ENCODE measurements around the gene HOXD3.

DNA sequence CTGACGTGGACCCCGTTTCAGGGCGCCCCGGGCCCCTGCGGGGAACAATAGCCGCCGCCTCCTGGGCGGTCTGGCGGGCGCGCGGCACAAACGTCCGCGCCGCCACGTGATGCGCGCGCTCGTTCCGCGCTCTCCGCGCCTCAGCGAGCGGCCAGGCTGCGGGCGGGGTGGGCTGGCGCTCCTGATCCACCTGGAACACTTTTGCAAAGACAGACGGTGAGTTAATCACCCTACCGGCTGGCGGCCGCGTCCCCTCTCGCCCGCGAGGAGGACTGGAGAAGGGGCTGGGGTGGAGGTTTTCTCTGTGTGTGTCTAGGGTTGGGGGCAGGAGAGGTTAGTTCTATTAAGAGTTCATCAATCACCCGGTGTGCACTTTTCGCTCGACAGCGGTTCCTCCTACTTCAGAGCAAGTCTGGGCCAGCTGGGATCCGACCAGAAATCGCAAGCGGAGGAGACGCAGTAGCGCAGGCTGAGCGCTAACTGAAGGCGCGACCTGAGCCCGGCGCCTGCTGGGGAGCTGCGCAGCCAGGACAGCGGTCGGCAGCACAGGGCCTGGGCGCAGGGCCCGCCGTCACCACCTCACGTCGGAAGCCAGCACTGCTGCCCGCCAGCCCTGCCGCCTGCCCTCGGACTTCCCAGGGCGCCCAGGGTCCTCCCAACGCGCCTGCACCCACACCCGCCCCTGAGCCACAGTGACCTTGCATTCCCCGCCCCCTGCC lies 21.1 kb downstream of the HOXD3 start:
- TF ChIP-seq EZH2 (IDR thresholded peaks at IDR 0.05; ENCODE audit: insufficient read depth, poor library complexity, severe bottlenecking): no peak
- no peak for TF ChIP-seq EZH2phosphoT487 (IDR thresholded peaks at IDR 0.05; ENCODE audit: insufficient read depth, low read depth)

Measured in GM23248 (cell line).